WERI-Rb-1 (cell line): ENCODE data around the gene VMAC.

Source experiments
- DNase-seq: peaks from one replicate; pipeline ENCODE4 v3.0.0-alpha.2; 2020
- H3K27ac ChIP-seq: fragments of 250-450 bp; sonication (Bioruptor Pico); 2 replicates; pipeline ENCODE4 v1.5.1; 2020; ENCODE audit warnings: mild to moderate bottlenecking, moderate library complexity
- H3K27me3 ChIP-seq: fragments of 250-450 bp; sonication (Bioruptor Pico); 2 replicates; pipeline ENCODE4 v1.5.1; 2021; ENCODE audit warnings: mild to moderate bottlenecking, low read depth, moderate library complexity; ENCODE audit not compliant: insufficient read depth, severe bottlenecking
- H3K36me3 ChIP-seq: fragments of 250-450 bp; sonication (Bioruptor Pico); 2 replicates; pipeline ENCODE4 v1.5.1; 2020; ENCODE audit warnings: mild to moderate bottlenecking, moderate library complexity
- H3K4me3 ChIP-seq: 2 replicates; pipeline ENCODE4 v1.5.1; 2011; ENCODE audit warnings: low read depth, mild to moderate bottlenecking, control low read depth, low read length
- H3K9me3 ChIP-seq: fragments of 250-450 bp; sonication (Bioruptor Pico); 2 replicates; pipeline ENCODE4 v1.5.1; 2021; ENCODE audit warnings: mild to moderate bottlenecking, moderate library complexity; ENCODE audit not compliant: severe bottlenecking
- TF ChIP-seq, protein P1 (sequence below): IDR thresholded peaks from 2 replicates; pipeline ENCODE4 v1.5.1; 2011; ENCODE audit warnings: low read depth, mild to moderate bottlenecking, control low read depth, inconsistent platforms, low read length

VMAC gene

DNA sequence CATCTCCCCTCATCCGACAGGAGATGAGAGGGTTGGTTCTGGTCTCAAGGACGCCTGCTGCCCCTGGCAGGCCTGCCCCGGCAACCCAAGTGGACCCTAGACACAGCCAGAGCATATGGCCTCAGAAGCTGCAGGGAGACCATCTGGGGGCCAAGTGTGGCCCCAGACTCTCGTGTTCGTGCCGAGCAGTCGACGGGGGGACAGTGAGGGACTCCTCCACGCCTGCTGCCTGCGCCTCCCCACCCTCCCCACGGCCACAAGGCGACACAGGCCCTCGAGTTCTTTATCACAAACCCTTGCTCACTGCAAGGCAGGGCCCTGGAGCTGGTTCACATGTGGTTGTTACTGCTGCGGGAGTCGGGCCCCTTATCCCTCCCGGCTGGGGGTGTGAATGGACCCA, 18.7 kb downstream of the VMAC start:
- no peak overlapping the region for H3K4me3 ChIP-seq
- no peak for DNase-seq
- H3K36me3 ChIP-seq: peaks cover 93% of the 10 kb centered on the region
- no peaks in the 10 kb centered on the region for H3K27me3 ChIP-seq
- TF ChIP-seq, protein P1, sequence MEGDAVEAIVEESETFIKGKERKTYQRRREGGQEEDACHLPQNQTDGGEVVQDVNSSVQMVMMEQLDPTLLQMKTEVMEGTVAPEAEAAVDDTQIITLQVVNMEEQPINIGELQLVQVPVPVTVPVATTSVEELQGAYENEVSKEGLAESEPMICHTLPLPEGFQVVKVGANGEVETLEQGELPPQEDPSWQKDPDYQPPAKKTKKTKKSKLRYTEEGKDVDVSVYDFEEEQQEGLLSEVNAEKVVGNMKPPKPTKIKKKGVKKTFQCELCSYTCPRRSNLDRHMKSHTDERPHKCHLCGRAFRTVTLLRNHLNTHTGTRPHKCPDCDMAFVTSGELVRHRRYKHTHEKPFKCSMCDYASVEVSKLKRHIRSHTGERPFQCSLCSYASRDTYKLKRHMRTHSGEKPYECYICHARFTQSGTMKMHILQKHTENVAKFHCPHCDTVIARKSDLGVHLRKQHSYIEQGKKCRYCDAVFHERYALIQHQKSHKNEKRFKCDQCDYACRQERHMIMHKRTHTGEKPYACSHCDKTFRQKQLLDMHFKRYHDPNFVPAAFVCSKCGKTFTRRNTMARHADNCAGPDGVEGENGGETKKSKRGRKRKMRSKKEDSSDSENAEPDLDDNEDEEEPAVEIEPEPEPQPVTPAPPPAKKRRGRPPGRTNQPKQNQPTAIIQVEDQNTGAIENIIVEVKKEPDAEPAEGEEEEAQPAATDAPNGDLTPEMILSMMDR: no peak
- H3K27ac ChIP-seq: no peak overlapping the region
- no peaks in the 10 kb centered on the region for H3K9me3 ChIP-seq

DNA sequence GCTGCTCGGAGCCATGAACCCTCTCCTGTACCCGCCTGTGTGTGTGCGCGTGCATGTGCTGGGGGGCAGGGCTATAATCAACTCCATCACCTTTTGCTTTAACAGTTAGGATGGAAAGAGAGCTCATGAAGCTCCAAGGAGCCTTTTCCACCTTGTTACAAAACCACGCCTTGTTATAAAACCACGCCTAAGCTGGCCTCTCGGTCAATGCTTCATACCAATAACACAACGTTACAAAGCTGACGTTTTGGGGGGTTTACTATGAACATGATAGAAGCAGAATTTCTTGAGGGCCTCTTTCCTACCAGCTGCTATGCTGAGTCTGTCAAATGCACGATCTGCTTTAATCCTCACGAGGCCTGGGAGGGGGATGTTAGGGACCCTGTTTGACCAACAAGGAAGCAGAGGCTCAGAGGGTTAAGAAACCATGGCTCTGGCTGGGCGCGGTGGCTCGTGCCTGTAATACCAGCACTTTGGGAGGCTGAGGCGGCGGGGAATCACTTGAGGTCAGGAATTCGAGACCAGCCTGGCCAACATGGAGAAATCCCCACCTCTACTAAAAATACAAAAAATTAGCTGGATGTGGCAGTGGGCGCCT, 21.3 kb downstream of the VMAC start:
- peaks cover 97% of the 10 kb centered on the region for H3K36me3 ChIP-seq
- H3K27ac ChIP-seq: no peak overlapping the region
- H3K27me3 ChIP-seq: no peaks in the 10 kb centered on the region
- H3K9me3 ChIP-seq: no peaks in the 10 kb centered on the region
- TF ChIP-seq, protein P1: no peak
- H3K4me3 ChIP-seq: no peak overlapping the region
- no peak for DNase-seq

DNA sequence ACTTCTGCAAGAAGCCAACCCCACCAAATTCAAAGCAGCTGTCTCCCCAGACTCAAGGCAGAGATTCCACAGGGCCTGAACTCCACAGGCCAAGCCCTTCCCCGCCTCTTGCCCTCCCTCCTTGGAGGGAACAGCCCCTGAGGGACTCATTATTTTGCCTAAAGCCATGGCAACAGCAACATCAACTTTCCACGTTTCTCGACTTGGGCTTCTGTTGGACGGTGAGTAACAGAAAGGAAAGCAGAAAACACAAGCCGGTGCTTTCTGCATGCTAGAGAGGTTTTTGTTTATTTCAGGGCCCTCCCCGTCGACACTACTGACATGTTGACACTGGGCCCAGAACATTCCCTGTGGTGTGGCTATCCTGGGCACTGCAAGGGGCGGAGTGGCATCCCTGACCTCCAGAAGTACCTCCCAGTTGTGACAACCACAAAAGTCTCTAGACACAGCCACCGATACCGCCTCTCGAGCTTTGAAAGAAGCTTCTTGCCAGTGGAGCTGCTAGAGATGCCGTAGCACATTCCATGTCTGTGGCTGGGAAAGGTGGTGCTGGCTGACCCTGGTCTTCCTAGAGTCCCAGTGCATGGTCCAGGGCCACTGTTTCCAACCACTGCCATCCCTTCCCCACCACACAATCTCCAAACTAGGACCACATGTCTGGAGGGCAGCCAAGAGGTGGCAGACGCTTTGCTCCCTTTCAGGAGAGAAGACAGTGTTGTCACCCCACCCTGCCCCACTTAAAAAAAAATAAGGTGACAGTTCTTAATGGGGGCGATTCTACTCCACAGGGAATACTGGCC, 22.2 kb downstream of the VMAC start:
- H3K27ac ChIP-seq: no peak overlapping the region
- DNase-seq: no peak
- H3K27me3 ChIP-seq: no peaks in the 10 kb centered on the region
- peaks cover 100% of the 10 kb centered on the region for H3K36me3 ChIP-seq
- TF ChIP-seq, protein P1: no peak
- H3K9me3 ChIP-seq: no peaks in the 10 kb centered on the region
- no peak overlapping the region for H3K4me3 ChIP-seq

DNA sequence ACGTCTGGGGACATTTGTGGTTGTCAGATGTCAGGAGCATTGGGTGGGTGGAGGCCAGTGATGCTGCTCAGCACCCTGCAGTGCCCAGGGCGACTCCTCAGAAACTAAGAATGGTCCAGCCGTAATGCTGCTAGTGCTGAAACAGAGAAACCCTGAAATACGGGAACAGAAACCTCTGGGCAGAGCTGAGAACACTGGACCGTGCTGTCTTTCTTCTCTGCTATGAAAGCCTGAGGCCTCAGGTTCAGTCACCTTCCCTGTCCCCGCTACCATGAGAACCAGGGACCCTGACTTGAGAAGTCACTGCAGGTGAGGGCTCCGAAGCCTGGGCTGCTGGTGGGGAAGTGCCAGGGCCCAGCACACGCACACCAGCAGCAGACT, 22.8 kb downstream of the VMAC start:
- Histone ChIP-seq H3K36me3 (peaks cover 95% of the 10 kb centered on the region), H3K9me3 (no peaks in the 10 kb centered on the region), H3K27me3 (no peaks in the 10 kb centered on the region), H3K4me3 (no peak overlapping the region), H3K27ac (no peak overlapping the region)
- TF ChIP-seq, protein P1: no peak
- no peak for DNase-seq

DNA sequence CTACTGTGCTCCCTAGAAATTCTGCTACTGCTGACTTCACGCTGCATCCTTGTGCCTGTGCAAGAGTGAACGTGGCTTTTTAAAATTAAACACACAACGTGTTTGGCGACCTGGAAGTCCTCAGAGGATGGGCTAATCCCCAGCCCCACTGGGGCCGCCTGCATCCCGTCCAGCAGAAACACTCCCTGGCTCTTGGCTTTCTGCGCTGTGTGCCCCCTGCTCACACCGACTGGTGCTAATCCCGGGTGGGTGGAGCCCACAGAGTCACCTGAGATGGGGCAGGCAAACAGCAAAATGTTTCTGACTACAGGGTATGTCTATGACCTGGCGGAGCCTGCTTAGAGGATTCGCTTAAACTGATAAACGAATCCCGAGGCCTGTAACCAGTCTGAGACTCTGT, 24.5 kb downstream of the VMAC start:
- H3K27me3 ChIP-seq: no peaks in the 10 kb centered on the region
- TF ChIP-seq, protein P1: no peak
- no peak for DNase-seq
- no peaks in the 10 kb centered on the region for H3K9me3 ChIP-seq
- peaks cover 84% of the 10 kb centered on the region for H3K36me3 ChIP-seq
- H3K27ac ChIP-seq: no peak overlapping the region
- no peak overlapping the region for H3K4me3 ChIP-seq
